CD4-positive, alpha-beta T cell treated with Interleukin-17A for 4 hours (primary cell): ENCODE results near the gene FRMD3.

ENCODE experiments used
- DNase-seq: peaks from one replicate; pipeline ENCODE4 v3.0.0-alpha.2; 2020; ENCODE audit warnings: mixed read lengths

The FRMD3 gene

DNA sequence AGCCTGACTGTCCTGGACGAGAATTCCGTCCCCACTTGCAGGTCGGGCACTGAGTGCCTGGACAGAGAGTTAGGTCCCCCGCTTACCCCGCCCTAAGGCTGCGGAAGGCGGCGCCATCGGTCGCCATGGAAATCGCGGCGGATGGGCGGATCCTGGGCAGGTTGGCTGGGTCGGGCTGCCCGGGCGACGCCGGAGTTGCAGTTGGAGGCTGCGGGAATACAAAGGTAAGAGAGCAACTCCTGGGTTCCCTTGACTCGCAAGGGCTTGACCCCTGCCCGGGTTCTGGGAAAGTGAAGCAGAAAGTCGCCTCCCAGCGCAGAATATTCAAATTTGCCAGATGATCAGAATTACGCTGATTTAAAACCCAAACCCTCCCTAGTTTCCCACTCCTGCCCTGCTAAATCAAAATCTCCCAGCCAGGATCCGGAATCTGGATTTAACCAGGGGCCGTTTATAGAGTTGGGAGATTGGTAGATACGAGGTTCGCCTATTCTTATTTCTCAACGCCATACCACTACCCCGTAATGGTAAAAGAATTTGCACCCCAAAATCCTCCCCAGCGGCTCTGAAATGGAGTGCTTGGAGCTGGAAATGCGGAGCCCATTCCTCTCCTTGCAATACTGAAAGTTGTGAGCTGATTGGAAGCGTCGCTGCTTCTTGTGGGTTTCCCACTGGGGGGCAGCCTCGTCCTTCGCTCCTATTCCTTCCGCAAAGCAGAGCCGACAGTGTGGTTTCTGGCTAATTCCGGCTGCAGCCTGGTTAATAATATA lies 318.9 kb downstream of the FRMD3 start:
- DNase-seq = no peak

DNA sequence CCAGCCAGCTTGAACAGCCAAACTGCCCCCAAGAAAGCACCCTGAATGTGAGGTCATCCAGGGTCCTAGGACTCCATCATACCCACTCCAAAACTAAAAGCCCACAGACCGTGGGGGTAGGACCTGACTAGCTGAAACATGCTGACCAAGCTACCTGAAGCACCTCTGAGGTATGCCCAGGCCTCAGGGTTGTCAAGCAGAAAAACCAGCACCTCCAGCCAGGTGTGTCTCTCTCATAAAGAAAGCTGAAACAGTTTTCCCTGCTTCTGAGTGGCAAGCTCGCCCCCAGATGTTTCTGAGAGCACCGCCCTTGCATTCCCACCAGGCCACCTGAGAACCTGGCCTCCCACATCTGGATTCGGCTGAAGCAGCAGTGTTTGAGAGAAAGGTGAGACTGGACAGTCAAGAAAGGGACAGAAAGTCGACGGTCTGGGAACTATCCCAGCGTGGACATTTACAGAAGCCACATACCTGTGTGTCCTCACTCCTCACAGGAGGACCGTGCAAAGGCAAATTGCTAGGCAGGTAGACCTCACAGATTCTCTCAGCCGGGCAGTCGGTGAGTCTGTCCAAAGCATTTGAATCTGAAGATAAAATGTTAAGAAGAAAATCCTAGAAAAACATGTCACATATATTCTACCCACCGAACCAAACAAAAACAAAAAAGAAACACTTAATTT lies 319.6 kb downstream of the FRMD3 start:
- DNase-seq = no peak

DNA sequence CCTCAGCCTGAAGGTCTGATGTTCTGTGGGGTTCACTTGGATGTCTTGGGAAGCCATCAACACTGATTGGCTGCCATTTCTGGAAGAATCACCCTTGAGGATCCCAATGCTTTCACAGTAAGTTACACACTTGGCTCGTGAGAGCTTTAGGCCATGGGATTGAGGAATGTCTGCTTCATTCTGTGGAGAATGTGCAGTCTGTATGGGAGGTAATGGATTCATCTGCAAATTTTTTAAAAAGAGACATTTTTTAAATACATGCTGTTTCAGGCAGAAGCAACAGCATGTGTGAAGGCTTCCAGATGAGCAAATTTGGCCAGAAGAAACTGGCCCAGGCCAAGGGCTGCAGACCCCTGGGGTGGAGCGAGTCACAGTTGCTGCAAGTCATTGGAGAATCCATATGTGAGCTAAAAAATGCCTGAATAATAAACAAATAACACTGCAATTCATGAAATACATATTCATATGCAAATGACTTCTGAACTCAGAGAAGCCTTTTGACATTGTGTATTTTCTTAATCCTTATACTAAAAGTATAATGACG lies 328.9 kb downstream of the FRMD3 start:
- no peak for DNase-seq

- DNase-seq = no peak
Observed at GRCh38 chr9:83208065-83208850, 329.9 kb downstream of the FRMD3 start.

GRCh38 chr9:83204047-83204446 lies 334.2 kb downstream of the FRMD3 start:
- DNase-seq = no peak

DNA sequence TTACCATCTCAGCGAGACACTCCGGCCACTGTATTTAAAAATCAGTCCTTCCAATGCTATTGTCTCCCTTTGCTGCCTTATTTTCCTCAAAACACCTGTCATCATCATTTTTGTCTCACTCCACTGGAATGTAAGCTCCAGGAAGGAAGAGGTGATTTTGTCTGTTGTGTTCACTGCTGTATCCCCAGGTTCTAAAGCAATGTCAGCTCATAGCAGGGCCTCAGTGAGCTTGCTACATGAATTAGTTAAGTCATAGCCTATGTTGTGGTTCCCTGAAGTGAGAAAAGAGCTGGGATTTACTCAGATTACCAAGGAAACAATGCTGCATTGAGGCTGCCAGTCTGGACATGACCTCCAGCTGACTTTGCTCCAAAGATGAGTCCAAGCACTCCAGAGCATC lies 337.7 kb downstream of the FRMD3 start:
- DNase-seq = no peak

- no peak for DNase-seq
Observed at GRCh38 chr9:83199832-83200231, 338.4 kb downstream of the FRMD3 start.

DNA sequence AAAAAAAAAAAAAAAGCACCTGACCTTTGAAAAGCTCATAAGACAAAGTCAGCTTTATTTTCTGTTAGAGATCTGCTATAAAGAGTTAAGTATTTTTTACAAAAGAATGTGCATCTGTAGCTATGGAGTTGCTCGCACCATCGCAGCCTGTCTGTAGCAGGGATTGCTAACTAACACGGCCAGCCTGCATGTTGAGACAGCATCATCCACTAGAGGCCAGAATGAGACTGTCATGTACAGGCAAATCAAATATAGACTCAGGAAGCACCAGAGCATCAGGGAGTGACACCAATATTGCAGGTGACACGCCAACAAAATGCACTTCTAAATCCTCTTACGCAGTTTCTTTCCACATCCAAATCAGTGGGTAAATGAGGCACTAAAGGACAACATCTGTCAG lies 339.0 kb downstream of the FRMD3 start:
- DNase-seq = no peak

GRCh38 chr9:83198371-83198770 lies 339.8 kb downstream of the FRMD3 start:
- DNase-seq = no peak

- DNase-seq = no peak
Observed at GRCh38 chr9:83197591-83197990, 340.6 kb downstream of the FRMD3 start.

DNA sequence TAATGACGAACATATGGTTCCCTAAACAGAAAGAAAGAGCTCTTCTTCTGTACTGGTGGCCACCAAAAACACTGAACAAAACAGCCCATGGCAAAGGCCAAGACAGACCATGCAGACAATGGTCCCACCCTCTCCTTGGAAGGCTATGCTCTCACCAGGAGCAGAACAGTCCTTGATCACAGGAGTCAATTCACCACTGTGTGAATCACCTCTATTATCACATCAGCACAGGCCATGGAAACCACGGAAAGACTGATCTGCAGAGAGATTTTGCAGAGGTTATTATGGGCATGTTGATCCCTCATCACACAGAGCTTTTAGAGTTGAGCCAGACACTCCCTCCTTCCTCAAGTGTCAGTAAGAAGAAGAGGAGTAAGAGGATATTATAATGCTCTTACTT lies 341.3 kb downstream of the FRMD3 start:
- no peak for DNase-seq
